Right atrium auricular region (tissue), 2 donors: ENCODE measurements around the gene PLCL2. TPM values are rescaled to one million over a fixed set of nuclear protein-coding genes. Genes with fewer than 3 reads are reported as not detected.

Source experiments
- DNase-seq: peaks from one replicate; pipeline ENCODE4 v3.0.0-alpha.2; 2019; ENCODE audit warnings: low spot score
- H3K27ac ChIP-seq, 2 donors: fragments of 200-600 bp; sonication (generic); 1 replicate in 1 of 2; 2 replicates in 1 of 2; pipeline ENCODE4 v1.5.1; 2016 to 2019
- H3K27me3 ChIP-seq, 2 donors: fragments of 200-600 bp; sonication (generic); one replicate each; pipeline versions ENCODE4 v1.5.1 to v1.6.0; 2017 to 2019
- H3K36me3 ChIP-seq: fragments of 200-600 bp; sonication (generic); one replicate; pipeline ENCODE4 v1.5.1; 2016
- H3K4me1 ChIP-seq, 2 donors: fragments of 200-600 bp; sonication (generic); one replicate each; pipeline versions ENCODE4 v1.5.1 to v1.6.0; 2017 to 2019
- H3K4me3 ChIP-seq, 2 donors: fragments of 200-600 bp; sonication (generic); 1 replicate in 1 of 2; 2 replicates in 1 of 2; pipeline ENCODE4 v1.5.1; 2017 to 2019; ENCODE audit warnings: mild to moderate bottlenecking in 1 of 2, moderate library complexity in 1 of 2
- H3K9me3 ChIP-seq, 2 donors: fragments of 200-600 bp; sonication (generic); one replicate each; pipeline ENCODE4 v1.5.1; 2019
- total RNA-seq, 2 donors: library from RNA; depleted of rRNA; stranded (reverse); fragments of >200 nt; gene quantifications; one replicate each; pipeline ENCODE4 v1.1.0, GENCODE V29; 2016
- TF ChIP-seq, protein P1 (sequence below), 2 donors: fragments of 200-600 bp; sonication (generic); IDR thresholded peaks; one replicate each; pipeline ENCODE4 v1.5.1; 2019; ENCODE audit warnings: antibody characterized with exemption in 2 of 2

The PLCL2 gene
- total RNA-seq, 2 donors from 2014 or later: 32.4 to 35.2 TPM

DNA sequence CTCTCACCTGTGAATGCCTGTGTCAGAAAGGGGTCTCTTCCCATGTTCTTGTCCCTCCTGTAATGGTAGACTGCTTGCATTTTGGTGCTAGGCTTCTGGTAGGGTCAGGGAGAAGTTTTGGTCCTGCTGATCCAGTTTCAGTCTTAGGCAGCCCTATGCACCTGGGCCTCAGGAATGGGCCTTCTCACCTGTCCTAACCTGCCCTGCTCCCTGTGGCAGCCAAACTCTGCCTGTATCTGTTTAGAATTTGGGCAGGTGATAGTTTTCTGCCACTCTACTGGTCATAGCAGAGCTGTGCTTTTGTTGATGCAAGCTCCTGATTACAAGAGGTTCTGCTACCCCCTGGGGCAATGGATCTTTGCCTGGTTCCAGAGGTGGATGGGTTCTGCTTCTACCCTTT, 118.7 kb downstream of the PLCL2 start:
- no peaks in the 10 kb centered on the region for H3K36me3 ChIP-seq
- peaks cover 0 to 10% of the 10 kb centered on the region in 2 donors for H3K4me1 ChIP-seq
- no peak overlapping the region for H3K4me3 ChIP-seq
- no peaks in the 10 kb centered on the region for H3K27me3 ChIP-seq
- no peak for DNase-seq
- TF ChIP-seq, protein P1, sequence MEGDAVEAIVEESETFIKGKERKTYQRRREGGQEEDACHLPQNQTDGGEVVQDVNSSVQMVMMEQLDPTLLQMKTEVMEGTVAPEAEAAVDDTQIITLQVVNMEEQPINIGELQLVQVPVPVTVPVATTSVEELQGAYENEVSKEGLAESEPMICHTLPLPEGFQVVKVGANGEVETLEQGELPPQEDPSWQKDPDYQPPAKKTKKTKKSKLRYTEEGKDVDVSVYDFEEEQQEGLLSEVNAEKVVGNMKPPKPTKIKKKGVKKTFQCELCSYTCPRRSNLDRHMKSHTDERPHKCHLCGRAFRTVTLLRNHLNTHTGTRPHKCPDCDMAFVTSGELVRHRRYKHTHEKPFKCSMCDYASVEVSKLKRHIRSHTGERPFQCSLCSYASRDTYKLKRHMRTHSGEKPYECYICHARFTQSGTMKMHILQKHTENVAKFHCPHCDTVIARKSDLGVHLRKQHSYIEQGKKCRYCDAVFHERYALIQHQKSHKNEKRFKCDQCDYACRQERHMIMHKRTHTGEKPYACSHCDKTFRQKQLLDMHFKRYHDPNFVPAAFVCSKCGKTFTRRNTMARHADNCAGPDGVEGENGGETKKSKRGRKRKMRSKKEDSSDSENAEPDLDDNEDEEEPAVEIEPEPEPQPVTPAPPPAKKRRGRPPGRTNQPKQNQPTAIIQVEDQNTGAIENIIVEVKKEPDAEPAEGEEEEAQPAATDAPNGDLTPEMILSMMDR (IDR thresholded peaks at IDR 0.05): no peak
- H3K27ac ChIP-seq: no peak overlapping the region
- H3K9me3 ChIP-seq: peaks cover 0 to 7% of the 10 kb centered on the region in 2 donors

DNA sequence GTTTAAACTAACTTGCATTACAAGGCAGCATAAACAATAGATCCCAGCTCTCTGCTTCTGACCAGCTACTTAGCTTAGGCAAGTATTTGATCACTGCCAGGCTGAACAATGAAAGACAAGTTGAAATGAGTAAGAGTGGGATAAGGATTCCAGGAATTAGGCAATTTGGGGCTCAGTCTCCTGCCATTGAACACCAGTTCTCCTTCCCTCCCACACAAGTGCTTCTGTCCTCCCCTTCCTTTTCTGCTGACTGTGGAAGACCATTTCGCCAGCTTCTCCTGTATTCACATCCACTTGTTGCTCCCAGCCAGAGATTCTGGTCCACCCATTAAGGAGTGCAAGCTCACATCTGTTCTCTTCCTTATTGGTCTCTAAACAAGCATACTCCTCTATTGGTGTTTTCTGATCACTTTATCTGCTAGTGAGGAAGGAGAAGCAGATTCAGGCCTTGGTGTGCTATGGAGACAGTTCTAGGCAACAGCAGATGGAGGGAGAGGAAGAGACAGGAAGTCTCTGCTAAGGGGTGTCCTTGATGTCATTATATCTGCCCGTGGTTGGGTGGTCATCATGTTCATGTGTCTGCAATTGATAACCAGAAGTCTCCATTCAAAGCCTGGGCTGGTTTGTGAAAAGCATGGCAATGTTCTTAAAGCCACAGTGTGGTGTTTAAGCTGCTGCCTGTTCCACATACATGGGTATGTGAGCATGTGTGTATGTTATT, 121.5 kb downstream of the PLCL2 start:
- H3K4me1 ChIP-seq: peaks cover 0 to 10% of the 10 kb centered on the region in 2 donors
- TF ChIP-seq, protein P1 (IDR thresholded peaks at IDR 0.05): no peak
- no peaks in the 10 kb centered on the region for H3K27me3 ChIP-seq
- H3K9me3 ChIP-seq: peaks cover 0 to 4% of the 10 kb centered on the region in 2 donors
- DNase-seq: no peak
- H3K4me3 ChIP-seq: no peak overlapping the region
- peaks cover 9% of the 10 kb centered on the region for H3K36me3 ChIP-seq
- no peak overlapping the region for H3K27ac ChIP-seq

DNA sequence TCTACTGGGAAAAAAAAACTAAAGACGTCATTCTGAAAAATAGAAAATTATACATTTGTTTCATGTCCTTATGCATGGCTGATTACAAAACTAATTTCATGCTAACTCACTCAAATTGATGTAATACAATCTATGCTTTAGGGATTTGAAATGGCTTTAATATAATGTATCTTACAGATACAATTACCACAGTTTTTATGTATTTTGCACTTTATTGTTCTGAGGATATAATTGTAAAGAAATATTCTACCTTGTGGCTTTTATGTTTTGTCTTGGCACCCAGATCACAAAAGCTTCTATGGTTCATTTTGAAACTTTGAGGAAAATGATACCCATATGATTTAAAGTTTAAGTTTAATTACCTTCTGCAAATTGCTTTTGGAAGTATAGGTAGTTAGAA, 122.5 kb downstream of the PLCL2 start:
- Histone ChIP-seq H3K4me3 (no peak overlapping the region), H3K9me3 (no peaks in the 10 kb centered on the region), H3K4me1 (peaks cover 0 to 10% of the 10 kb centered on the region in 2 donors), H3K27me3 (no peaks in the 10 kb centered on the region), H3K27ac (no peak overlapping the region), H3K36me3 (peaks cover 16% of the 10 kb centered on the region)
- TF ChIP-seq, protein P1 (IDR thresholded peaks at IDR 0.05): no peak
- no peak for DNase-seq

DNA sequence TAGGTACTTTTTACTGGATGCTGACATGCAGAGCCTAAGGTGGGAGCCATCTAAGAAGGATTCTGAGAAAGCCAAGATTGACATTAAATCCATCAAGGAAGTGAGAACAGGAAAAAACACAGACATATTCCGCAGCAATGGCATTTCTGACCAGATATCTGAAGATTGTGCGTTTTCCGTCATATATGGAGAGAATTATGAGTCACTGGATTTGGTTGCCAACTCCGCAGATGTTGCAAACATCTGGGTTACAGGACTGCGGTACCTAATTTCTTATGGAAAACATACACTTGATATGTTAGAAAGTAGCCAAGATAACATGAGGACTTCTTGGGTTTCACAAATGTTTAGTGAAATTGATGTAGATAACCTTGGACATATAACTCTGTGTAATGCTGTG, 125.1 kb downstream of the PLCL2 start:
- TF ChIP-seq, protein P1 (IDR thresholded peaks at IDR 0.05): no peak
- H3K36me3 ChIP-seq: peaks cover 16% of the 10 kb centered on the region
- DNase-seq: no peak
- peaks cover 0 to under 1% of the 10 kb centered on the region in 2 donors for H3K4me1 ChIP-seq
- H3K27me3 ChIP-seq: no peaks in the 10 kb centered on the region
- H3K27ac ChIP-seq: no peak overlapping the region
- no peak overlapping the region for H3K4me3 ChIP-seq
- no peaks in the 10 kb centered on the region for H3K9me3 ChIP-seq

DNA sequence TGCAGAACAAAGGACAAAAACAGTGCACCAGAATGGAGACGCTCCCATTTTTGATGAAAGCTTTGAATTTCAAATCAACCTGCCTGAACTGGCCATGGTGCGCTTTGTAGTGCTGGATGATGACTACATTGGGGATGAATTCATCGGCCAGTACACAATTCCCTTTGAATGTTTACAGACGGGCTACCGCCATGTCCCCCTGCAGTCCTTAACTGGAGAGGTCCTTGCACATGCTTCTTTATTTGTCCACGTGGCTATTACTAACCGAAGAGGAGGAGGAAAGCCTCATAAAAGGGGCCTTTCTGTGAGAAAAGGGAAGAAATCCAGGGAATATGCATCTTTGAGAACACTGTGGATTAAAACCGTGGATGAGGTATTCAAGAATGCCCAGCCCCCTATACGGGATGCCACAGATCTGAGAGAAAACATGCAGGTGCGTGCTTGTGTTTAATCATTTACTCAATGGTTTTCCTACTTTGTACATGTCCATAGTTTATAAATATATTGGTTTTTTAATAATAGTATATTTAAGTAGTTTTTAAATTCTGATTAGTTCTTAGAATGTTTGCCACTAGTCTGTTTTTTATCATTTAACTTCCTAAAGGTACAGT, 127.1 kb downstream of the PLCL2 start:
- peaks cover 16% of the 10 kb centered on the region for H3K36me3 ChIP-seq
- no peaks in the 10 kb centered on the region for H3K4me1 ChIP-seq
- TF ChIP-seq, protein P1 (IDR thresholded peaks at IDR 0.05): no peak
- H3K9me3 ChIP-seq: no peaks in the 10 kb centered on the region
- no peak overlapping the region for H3K4me3 ChIP-seq
- H3K27me3 ChIP-seq: no peaks in the 10 kb centered on the region
- no peak overlapping the region for H3K27ac ChIP-seq
- DNase-seq: no peak
